HT-29 (cell line): ENCODE data around the gene BABAM2. TPM values are rescaled to one million over a fixed set of nuclear protein-coding genes. Genes with fewer than 3 reads are reported as not detected.
A peak's percentile ranks its signal among the peaks of the same experiment; 100 is the strongest.
"Not testable (repeated sequence)": the region's sequence is repeated elsewhere in the genome, so short reads cannot be mapped to it uniquely, and the experiment has no call there.

ENCODE experiments used
- DNase-seq: peaks from one replicate; pipeline ENCODE4 v3.0.0-alpha.2; 2015; ENCODE audit warnings: low spot score
- total RNA-seq: library from RNA; depleted of rRNA; stranded (reverse); fragments of >200 nt; shearing (Covaris generic); gene quantifications from 2 replicates; pipeline ENCODE4 v1.2.3, GENCODE V29; 2014

BABAM2 gene
- total RNA-seq, 1 experiment from 2014 or later: 7.0 TPM

DNA sequence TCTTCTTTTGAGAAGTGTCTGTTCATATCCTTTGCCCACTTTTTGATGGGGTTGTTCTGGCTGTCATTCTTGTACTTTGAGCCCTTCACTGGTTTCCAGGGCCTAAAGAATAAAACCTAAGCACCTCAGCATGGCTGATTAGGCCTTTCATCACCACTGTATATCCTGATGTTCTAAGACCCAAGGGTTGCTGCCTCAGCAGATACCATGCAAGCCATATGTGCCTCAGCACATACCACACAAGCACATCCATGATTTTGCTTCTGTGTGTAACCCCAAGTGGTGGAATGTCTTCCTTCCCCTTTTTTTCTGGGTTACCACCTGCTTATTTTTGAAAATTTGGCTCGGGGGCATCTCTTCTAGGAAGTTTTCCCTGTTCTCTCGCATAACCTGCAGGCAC lies 11.7 kb upstream of the BABAM2 start:
- no peak for DNase-seq

DNA sequence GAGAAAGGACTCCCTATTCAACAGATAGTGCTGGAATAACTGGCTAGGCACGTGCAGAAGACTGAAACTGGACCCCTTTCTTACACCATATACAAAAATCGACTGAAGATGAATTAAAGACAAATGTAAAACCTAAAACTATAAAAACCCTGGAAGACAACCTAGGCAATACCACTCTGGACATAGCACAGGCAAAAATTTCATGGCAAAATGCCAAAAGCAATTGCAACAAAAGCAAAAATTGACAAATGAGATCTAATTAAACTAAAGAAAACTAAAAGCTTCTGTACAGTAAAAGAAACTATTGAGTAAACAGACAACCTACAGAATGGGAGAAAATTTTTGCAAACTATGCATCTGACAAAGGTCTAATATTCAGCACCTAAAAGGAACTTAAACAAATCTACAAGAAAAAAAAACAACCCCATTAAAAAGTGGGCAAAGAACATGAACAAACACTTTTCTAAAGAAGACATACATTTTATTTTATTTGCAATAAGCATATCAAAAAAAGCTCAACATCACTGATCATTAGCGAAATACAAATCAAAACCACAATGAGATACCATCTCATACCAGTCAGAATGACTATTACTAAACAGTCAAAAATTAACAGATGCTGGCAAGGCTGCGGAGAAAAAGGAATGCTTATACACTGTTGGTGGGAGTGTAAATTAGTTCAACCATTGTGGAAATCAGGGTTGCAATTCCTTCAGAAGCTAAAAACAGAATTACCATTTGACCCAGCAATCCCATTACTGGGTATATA lies 8.5 kb upstream of the BABAM2 start:
- DNase-seq: peak; percentile 23

DNA sequence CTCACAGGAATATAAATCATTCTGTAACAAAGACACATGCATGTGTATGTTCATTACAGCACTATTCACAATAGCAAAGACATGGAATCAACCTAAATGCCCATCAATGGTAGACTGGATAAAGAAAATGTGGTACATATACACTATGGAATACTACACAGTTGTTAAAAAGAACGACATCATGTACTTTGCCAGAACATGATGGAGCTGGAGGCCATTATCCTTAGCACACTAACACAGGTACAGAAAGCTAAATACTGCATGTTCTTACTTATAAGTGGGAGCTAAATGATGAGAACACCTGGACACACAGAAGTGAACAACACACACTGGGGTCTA lies 8.0 kb upstream of the BABAM2 start:
- DNase-seq: not testable (repeated sequence)

DNA sequence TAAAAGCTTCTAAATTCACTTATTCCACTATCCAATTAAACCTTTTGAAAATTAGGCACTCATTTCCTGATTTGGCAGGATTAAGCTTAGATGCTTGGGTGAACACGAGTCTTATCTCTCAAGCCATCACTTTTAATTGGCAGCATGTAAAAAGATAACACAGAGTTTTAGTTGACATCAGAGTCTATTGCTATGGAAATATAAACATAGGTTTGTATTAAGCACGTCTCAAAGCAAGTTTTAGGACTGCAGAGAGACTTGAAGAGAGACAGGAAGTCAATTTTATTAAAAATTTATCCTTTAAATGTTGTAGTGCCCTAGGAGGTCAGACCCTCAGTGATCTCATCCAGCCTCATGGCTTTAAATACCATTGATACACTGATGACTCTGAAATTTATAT lies 5.9 kb upstream of the BABAM2 start:
- peak; percentile 16 for DNase-seq

DNA sequence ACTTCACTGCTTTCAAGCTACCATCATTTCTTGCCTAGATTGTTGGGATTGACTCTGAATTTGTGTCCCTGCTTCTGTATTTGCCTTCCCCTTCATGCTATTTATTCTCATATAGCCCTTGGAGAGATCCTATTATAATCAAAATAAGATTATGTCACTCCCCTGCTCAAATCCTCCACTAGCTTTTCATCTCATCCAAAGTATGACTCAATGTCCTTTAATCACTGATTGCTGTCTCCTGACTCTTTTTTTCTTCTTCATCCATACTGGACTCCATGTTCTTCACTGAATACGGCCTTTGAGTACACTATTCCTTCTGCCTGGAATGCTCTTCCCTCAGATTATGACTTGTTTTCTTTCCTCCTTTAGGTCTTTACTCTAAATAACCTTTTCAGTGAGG lies 5.3 kb upstream of the BABAM2 start:
- no peak for DNase-seq

DNA sequence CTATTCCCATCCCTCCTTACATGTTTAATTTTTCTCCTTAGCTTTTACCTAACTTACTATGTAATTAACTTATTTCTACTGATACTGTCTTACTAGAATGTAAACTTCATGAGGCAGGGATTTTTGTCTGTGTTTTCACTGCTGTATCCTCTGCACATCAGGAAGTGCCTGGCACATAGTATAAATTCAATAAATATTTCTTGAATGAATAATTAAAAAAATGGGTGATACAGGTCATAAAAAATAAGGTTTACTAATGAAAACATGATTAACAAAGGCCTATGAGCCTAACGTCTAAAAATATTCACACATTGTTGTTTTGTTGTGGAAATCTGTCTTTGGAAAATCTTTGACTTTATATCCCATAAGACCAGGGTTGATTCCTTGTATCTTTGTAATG lies 4.9 kb upstream of the BABAM2 start:
- no peak for DNase-seq

DNA sequence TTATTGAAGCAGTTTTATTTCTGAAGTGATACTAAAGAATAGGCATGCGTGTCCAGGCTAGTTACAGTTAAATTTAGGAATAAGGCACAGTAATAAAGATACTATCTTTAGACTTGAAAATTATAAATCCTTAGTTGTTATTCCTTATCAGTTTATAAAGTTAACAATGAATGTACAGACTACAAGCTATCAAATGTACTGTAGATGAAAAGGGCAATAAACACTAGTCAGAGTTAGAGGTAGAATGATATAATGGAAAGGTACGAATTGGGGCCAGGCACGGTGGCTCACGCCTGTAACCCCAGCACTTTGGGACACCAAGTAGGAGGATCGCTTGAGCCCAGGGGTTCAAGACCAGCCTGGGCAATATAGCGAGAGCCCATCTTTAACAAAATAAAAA lies 4.2 kb upstream of the BABAM2 start:
- no peak for DNase-seq

DNA sequence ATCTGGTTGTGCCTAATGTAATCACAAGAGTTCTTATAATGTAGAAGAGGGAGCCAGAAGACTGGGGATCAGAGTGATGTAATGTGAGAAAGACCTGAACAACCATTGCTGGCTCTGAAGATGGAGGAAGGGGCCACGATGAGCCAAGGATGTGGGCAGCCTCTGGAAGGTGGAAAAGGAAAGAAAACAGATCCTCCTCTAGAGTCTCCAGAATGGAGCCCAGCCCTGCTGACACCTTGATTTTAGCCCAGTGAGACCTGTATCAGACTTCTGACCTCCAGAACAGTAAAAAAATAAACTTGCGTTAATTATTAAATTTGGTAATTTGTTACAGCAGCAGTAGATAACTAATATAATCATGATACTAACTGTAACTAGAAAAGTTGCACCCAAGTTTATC lies 3.4 kb upstream of the BABAM2 start:
- DNase-seq: no peak

DNA sequence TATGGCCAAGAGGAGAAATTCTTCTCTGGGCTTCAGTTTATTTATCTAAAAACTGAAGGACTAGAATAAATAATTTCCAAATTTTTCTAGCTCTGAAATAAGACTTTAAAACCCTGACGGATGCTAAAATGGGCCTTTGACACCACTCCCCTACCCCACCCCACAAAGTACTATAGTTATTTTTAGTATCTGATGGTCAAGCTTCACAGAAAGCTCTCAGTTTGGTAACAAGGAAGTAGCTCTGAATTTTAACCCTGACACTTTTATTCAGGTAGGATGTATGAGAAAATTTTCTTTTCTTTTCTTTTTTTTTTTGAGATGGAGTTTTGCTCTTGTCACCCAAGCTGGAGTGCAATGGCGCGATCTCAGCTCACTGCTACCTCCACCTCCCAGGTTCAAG lies 2.7 kb upstream of the BABAM2 start:
- no peak for DNase-seq

DNA sequence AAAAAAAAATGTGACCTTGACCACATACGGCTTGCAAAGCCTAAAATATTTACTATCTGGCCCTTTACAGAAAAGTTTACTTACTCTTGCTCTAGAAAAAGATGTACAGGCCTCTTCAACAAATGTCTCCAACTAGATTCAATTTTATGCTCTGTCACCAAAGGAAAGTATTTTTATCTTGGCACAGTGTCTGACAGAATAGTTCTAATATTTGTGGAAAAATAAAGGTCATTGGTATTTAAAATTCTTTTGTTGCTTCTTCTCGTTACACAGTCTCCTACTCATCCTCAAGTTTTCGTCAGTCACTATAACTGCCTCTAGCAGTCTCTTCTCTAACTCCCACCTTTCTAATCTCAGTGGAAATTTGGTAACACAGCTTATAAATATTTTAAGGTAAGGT lies 1.7 kb upstream of the BABAM2 start:
- DNase-seq: no peak

DNA sequence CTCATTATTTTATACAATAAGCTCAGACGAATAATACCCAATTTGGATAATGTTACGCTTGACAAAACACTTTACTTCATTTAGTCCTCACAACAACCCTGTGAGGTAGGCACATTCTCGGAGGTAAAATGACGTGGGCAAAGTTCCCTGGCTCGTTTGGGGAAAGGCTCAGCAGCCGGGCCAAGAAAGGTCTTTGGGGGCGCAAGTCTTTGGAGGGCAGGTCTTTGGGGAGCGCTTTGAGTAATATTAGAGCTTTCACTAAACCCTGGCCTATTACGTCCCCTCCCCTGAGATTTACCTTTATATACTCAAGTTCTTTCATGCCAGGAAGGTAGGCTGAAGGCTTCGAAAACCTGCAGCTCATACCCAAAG lies 769 bp upstream of the BABAM2 start:
- DNase-seq: no peak

DNA sequence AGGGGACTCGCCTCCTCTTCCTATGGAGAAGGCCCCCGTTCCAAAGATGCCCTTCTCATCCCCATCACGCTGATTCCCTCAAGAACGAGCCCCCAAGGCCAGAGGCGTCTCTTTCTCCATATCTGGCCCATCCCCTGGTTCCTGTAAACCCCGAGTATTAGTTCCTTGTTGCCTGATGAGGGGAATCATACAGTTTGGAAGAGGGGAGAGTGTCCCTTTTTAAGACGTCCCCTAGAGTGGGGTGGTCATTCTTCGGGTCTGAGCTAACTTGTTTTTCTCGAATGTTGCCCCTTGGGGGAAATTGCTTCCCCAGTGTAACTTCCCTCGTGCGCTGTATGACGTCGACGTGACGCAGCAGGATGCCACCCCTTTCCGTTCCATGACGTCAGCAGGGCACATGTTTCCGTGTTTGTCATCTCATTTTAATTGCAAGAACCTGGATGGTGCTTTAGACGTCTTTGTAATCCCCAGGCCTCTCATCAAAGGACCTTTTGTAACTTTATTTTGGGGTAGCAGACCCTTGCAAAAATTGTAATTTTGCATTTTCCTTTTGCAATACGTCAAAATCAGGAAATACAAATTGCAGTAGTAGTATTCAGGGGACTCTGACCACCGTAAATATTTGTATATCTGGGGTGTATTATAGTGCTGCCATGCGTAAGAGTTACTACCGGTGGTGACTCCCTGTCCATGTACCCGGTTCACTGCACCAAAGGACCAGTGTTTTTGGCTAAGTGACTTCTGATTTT lies 569 bp downstream of the BABAM2 start:
- peak; percentile 81 for DNase-seq

DNA sequence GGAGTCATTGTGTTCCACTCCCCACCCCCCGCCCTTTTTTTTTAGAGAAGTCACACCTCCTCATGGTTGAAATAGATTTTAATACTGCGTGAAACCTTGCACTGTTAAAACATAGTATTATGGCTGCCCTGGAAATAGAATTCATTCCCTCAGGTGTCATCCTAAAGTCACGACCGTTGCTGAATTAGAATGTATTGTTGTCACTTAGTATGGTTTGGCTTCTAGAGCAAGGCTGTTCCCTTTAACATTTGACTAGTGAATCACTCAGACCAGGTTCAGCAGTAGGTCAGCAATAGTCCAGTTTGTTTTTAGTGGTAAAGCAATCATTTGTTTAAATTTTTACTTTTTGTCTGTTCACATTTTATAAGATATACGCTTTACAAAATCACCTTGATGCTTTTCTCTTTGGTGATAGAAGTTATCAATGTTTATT lies 1.2 kb downstream of the BABAM2 start:
- DNase-seq: no peak

DNA sequence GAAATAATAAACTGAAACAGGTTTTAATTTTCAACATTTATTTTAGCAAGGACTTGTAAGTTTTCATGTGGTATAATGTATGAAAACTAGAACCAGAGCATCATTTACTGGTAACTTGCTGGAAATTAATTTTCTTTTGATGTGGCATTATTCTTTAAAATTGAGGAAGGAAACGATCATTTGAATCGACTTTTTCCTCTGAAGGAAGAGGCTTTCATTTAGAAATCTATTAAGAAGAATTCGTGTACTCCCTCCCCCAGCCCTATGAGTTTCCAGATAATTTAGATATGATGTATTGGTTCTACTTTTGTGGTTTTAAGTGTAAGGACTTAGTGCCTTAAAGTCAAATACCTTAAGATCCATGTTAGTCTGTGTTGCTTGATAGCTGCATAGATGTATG lies 2.5 kb downstream of the BABAM2 start:
- DNase-seq: no peak

DNA sequence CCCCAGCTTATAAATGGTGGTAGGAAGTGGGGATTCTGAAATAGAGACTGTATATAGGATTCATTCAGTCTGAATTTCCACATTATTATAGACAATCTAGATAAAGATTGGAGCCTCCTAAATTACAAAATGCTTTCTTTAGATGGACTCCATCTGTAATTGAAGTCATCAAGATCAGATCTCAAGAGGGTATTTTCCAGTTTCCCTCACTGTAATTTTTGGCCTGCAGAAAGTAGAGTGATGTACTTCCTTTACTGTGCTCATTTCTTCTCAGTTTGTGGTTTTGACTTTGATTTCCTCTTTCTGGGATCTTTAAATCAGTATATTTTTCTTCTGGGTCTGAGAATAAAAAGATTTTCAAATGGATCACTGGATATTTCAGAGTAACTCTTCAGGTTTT lies 7.2 kb downstream of the BABAM2 start:
- DNase-seq: no peak

DNA sequence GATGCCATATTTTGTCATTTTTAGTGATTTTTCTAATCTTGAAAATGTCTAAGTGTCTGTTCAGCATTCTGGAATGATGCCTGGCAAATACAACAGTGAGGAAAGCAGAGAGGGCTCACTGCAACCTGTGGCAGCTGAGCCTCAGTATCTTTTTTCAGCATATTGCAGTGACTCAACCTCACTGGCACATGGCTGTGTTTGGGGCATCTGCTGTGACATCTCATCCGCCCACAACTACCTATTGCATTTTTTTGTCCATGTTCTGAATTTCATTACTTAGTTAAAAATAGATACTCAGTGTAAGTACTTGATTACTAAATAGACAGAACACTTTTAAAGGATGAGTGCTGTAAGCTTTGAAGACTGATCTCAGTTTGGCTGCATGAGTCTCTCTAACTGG lies 10.7 kb downstream of the BABAM2 start:
- no peak for DNase-seq

DNA sequence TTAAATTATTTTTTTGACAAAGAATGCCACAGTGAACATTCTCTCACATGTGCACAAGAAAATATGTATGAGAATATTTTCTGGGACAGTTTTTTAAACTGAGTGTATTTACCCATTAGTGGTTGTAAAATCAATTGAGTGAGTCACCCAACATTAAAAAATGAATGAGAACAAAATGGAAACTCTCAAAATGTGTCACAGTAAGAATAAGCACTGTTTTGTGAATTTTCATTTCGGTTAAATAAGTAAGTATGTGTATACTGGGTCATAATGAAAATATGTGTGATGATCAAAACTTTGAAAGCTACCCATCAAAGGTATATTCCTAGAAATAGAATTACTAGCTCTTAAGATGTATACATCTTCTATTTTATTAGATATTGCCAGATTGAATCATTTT lies 11.6 kb downstream of the BABAM2 start:
- no peak for DNase-seq

DNA sequence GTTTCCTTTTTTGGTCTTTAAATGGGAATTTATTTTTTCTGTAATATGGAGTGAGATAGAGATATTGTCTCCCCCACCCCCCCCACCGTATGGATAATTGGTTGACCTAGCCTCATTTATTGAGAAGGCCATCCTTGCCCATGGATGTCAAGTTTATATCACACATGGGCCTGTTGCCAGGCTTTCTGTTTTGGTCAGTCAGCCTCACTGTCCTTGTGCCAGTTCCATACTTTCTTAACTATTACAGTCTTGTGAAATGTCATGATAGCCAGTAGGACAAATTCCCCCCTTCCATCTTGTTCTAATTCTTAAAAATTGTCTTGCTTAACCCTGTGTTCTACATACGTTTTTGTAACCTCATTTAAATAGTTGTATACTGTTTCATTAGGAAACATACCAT lies 12.5 kb downstream of the BABAM2 start:
- no peak for DNase-seq

DNA sequence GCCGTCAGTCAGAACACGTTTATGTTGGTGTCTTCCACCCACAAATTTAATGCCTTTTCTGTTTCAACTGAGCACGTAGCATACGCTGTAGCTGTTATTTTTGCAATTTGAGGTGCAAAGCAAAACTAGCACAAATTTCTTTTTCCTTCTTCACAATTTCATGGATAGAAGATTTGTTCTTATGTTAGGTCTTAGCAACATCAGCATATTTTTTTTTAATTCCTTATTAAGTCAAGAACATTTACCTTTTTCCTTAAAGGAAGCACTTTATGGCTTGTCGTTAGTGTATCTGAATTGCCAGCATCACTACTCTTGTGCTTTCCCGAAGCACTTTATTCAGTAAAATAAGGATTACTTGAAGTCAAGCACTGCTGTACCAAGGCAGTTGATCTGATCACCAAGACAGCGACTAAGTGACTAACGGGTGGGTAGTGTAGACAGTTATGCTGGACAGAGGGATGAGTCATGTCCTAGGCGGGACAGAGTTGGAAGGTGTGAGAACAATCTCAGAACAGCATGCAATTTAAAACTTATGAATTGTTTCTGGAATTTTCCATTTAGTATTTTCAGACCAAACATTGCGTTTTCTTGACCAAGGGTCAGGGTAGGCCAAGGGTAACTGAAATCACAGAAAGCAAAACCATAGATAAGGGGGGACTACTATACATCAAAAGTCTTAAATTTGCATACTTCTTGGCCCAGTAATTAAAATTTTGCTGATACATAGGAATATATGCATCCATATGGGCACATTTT lies 13.3 kb downstream of the BABAM2 start:
- peak; percentile 47 for DNase-seq

DNA sequence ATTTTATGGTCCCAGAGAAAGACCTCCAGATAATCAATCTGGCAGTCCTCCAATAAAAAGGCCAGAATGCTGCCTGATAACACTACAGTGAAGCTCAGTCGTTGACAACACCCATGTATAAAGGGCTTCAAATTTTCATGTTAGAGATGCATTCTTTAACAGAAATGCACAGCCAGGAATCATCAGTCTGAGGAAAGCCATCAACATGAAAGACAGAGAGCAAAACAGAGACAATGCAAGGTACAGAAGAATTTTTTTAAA lies 13.8 kb downstream of the BABAM2 start:
- DNase-seq: no peak

DNA sequence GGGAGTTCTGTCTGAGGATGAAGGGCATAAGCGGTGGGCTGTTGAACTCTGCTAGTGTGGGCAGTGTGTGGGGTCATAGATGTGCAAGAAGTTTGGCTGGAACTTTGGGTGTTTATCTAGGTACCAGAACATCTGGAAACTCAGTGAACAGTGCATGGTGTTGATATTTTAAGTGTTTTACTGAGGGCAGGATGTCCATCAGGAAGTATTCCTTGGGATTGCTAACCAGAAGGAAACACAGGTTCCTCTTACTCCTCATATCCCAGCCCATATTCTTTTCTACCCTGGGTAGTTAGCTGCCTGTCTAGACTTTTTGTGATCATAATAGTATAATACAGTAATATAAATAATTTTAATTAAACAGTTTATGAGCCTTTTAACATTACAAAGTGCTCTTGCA lies 15.5 kb downstream of the BABAM2 start:
- DNase-seq: no peak

DNA sequence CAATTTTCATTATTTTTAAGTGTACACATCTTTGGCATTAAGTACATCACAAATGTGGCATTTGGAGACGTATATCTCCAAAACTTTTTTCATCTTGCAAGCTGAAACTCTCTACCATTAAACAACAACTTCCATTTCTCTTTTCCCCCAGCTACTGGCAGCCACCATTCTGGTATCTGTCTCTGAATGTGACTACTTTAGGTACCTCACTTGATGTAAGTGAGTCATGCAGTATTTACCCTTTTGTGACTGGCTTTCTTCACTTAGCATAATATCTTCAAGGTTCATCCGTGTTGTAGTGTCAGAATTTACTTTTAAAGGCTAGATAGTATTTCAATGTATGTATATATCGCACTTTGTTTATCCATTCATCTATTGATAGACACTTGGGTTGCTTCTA lies 17.0 kb downstream of the BABAM2 start:
- DNase-seq: no peak

DNA sequence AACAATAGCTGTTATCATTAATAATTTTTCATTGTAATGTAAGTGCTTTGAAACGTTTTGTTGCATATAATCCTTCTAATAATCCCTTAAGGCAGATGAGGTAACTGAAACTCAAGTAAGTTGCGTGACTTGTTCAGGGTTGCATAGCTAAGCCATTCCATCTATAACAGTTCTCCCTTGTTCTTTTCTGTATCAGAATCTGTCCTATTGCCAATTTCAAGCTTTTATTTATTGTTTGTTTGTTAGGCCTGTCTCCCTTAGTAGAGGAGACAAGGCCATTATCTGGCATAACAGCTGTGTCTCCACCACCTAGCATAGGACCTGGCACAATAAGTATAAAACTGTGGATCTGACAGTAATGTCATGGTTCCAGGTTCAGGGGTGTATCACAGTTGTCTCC lies 19.4 kb downstream of the BABAM2 start:
- DNase-seq: no peak
